ENCODE results near the gene LIM2.

LIM2 gene

DNA sequence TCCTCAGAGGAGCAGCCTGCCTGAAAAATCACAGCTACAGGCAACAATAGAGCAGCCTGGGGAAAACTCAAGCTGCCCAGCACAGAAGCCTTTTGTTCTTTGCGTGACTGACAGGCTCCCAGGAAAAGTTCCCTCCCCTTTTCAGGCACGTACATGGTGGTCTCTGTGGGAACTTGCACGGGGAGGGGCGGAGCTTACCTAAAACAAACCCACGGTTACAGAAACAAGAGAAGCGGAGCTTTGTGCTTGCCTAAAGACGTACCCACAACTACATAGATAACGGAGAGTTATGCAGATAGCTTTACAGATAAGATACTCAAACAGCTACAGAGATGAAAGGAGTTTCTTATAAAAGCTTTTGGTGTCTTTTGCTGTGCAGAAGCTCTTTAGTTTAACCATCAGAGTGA is 33.0 kb downstream of the LIM2 start:
- TF ChIP-seq RAD21 (IDR thresholded peaks at IDR 0.05; ENCODE audit: low read depth) (no peak), TAF1 (IDR thresholded peaks at IDR 0.05; ENCODE audit: low read depth) (no peak), EP300 (IDR thresholded peaks at IDR 0.05; ENCODE audit: borderline replicate concordance) (no peak), YY1 (IDR thresholded peaks at IDR 0.05; ENCODE audit: low read depth) (no peak), CREB1 (IDR thresholded peaks at IDR 0.05; ENCODE audit: low read depth) (no peak), CEBPB (IDR thresholded peaks at IDR 0.05) (no peak), TCF12 (IDR thresholded peaks at IDR 0.05; ENCODE audit: low read depth) (no peak), NFIC (IDR thresholded peaks at IDR 0.05) (no peak), ZBTB7A (IDR thresholded peaks at IDR 0.05; ENCODE audit: low read depth) (no peak), TEAD4 (IDR thresholded peaks at IDR 0.05) (no peak), MAX (IDR thresholded peaks at IDR 0.05) (no peak), FOXM1 (IDR thresholded peaks at IDR 0.05; ENCODE audit: borderline replicate concordance, low read depth) (no peak), EGR1 (IDR thresholded peaks at IDR 0.05) (no peak)
- TF ChIP-seq, protein P1, sequence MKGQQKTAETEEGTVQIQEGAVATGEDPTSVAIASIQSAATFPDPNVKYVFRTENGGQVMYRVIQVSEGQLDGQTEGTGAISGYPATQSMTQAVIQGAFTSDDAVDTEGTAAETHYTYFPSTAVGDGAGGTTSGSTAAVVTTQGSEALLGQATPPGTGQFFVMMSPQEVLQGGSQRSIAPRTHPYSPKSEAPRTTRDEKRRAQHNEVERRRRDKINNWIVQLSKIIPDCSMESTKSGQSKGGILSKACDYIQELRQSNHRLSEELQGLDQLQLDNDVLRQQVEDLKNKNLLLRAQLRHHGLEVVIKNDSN (IDR thresholded peaks at IDR 0.05) = no peak
- TF ChIP-seq, protein P2, sequence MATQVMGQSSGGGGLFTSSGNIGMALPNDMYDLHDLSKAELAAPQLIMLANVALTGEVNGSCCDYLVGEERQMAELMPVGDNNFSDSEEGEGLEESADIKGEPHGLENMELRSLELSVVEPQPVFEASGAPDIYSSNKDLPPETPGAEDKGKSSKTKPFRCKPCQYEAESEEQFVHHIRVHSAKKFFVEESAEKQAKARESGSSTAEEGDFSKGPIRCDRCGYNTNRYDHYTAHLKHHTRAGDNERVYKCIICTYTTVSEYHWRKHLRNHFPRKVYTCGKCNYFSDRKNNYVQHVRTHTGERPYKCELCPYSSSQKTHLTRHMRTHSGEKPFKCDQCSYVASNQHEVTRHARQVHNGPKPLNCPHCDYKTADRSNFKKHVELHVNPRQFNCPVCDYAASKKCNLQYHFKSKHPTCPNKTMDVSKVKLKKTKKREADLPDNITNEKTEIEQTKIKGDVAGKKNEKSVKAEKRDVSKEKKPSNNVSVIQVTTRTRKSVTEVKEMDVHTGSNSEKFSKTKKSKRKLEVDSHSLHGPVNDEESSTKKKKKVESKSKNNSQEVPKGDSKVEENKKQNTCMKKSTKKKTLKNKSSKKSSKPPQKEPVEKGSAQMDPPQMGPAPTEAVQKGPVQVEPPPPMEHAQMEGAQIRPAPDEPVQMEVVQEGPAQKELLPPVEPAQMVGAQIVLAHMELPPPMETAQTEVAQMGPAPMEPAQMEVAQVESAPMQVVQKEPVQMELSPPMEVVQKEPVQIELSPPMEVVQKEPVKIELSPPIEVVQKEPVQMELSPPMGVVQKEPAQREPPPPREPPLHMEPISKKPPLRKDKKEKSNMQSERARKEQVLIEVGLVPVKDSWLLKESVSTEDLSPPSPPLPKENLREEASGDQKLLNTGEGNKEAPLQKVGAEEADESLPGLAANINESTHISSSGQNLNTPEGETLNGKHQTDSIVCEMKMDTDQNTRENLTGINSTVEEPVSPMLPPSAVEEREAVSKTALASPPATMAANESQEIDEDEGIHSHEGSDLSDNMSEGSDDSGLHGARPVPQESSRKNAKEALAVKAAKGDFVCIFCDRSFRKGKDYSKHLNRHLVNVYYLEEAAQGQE (IDR thresholded peaks at IDR 0.05; ENCODE audit: low read depth) = no peak

DNA sequence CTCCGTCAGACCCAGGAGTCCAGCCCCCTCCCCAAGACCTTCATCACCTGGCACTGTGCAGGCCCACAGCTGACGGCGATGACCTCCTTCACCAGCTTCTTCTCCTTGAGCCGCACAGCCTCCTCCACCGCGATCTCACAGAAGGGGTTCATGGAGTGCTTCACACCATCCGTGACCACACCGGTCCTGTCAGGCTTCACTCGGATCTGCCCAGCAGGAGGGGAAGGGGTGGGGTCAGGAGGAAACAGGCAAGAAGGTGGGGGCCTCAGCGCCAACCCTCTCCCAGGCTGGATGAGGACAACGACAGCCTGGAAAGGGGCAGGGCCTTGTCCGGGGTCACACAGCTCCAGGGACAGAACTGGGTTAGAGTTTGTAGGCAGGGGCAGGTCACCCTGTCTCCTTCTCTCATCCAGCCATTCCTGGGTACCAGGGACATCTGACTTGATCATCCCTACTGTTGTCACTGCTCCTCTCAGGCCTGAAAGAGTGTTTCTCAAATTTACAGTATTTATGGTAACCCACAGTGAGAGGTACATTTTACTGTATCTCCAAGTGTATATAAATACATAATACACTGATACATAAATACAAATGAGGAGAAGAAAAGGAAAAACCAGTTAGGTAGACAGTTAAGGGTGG is 33.6 kb downstream of the LIM2 start:
- TF ChIP-seq TEAD4 (IDR thresholded peaks at IDR 0.05) (no peak), RAD21 (IDR thresholded peaks at IDR 0.05; ENCODE audit: low read depth) (no peak), MAX (IDR thresholded peaks at IDR 0.05) (no peak), TCF12 (IDR thresholded peaks at IDR 0.05; ENCODE audit: low read depth) (no peak), EGR1 (IDR thresholded peaks at IDR 0.05) (no peak), YY1 (IDR thresholded peaks at IDR 0.05; ENCODE audit: low read depth) (no peak), EP300 (IDR thresholded peaks at IDR 0.05; ENCODE audit: borderline replicate concordance) (no peak), NFIC (IDR thresholded peaks at IDR 0.05) (no peak), TAF1 (IDR thresholded peaks at IDR 0.05; ENCODE audit: low read depth) (no peak), CREB1 (IDR thresholded peaks at IDR 0.05; ENCODE audit: low read depth) (no peak), FOXM1 (IDR thresholded peaks at IDR 0.05; ENCODE audit: borderline replicate concordance, low read depth) (no peak), CEBPB (IDR thresholded peaks at IDR 0.05) (no peak), ZBTB7A (IDR thresholded peaks at IDR 0.05; ENCODE audit: low read depth) (no peak)
- TF ChIP-seq, protein P2 (IDR thresholded peaks at IDR 0.05; ENCODE audit: low read depth) = no peak
- TF ChIP-seq, protein P1 (IDR thresholded peaks at IDR 0.05) = no peak

DNA sequence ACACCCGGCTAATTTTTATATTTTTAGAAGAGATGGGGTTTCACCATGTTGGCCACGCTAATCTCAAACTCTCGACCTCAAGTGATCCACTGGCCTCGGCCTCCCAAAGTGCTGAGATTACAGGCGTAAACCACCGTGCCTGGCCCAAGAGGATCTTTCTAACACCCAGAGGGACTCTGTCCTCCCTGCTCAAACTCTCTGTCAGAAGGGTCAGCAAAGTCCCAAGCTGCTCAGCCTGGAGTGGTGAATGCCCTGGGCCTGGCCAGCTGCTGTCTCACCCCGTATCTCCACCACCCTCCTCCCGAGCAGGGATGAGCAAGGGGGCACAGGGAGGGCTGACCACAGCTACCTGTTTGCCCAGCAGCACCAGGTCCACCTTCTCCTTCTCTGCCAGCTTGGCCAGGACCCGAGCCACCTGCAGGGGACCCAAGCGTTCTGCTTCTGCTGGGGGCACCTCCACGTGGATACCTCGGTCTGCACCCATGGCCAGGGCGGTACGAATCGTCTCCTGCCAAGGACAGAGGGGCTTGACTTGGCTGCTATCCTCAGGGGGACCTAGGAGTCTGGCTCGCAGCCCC is 34.9 kb downstream of the LIM2 start:
- TF ChIP-seq RAD21 (IDR thresholded peaks at IDR 0.05; ENCODE audit: low read depth) (no peak), MAX (IDR thresholded peaks at IDR 0.05) (no peak), TAF1 (IDR thresholded peaks at IDR 0.05; ENCODE audit: low read depth) (no peak), ZBTB7A (IDR thresholded peaks at IDR 0.05; ENCODE audit: low read depth) (no peak)

GRCh38 chr19:51351266-51351990 is 36.3 kb downstream of the LIM2 start:
- TF ChIP-seq RAD21 (IDR thresholded peaks at IDR 0.05; ENCODE audit: low read depth) (no peak), NFIC (IDR thresholded peaks at IDR 0.05) (no peak), TAF1 (IDR thresholded peaks at IDR 0.05; ENCODE audit: low read depth) (no peak), CEBPB (IDR thresholded peaks at IDR 0.05) (no peak), ZBTB7A (IDR thresholded peaks at IDR 0.05; ENCODE audit: low read depth) (no peak), CREB1 (IDR thresholded peaks at IDR 0.05; ENCODE audit: low read depth) (no peak), FOXM1 (IDR thresholded peaks at IDR 0.05; ENCODE audit: borderline replicate concordance, low read depth) (no peak), MAX (IDR thresholded peaks at IDR 0.05) (no peak), YY1 (IDR thresholded peaks at IDR 0.05; ENCODE audit: low read depth) (no peak)
- TF ChIP-seq, protein P2 (IDR thresholded peaks at IDR 0.05; ENCODE audit: low read depth) = no peak
